Right ventricle myocardium superior (tissue), 1 donor: Measurements from ENCODE around the gene CCDC122. TPM values are rescaled to one million over a fixed set of nuclear protein-coding genes. Genes with fewer than 3 reads are reported as not detected.

ENCODE experiments used
- ATAC-seq: fragments of 200-7000 bp; cut with Tn5 transposase; one replicate; pipeline ENCODE4 v1.9.1; 2020; ENCODE audit warnings: mild to moderate bottlenecking; ENCODE audit not compliant: poor library complexity
- DNase-seq: peaks from one replicate; pipeline ENCODE4 v3.0.0-alpha.2; 2020
- intact Hi-C: fragments of 100-400 bp; cut with DNase I; formaldehyde crosslinking; loops from one replicate; pipeline ENCODE4 v1.11.2; 2022
- total RNA-seq: library from RNA; stranded (reverse); fragmentation: NEBNext Ultra II Directional; extraction: Animal tissue kit (Norgen Biotek cat#: 25700); gene quantifications from one replicate; pipeline ENCODE4 v1.2.1, GENCODE V29; 2021
- donor health status: DM: no; HTN: yes; CAD: no; lungs with severe emphysema.

Gene CCDC122
- total RNA-seq, 1 donor from 2014 or later: 3.4 TPM

- intact Hi-C loops: no loop called here
- no peak for ATAC-seq
- no peak for DNase-seq
Observed at GRCh38 chr13:43822969-43823368, 56.6 kb downstream of the CCDC122 start.

GRCh38 chr13:43816401-43816889 lies 63.1 kb downstream of the CCDC122 start:
- DNase-seq: no peak
- no peak for ATAC-seq
- intact Hi-C loops: no loop called here

- peak; percentile 68 for ATAC-seq
- intact Hi-C loops: no loop called here
- DNase-seq: no peak
Observed at GRCh38 chr13:43815204-43815603, 64.3 kb downstream of the CCDC122 start.

GRCh38 chr13:43808676-43809075 lies 70.9 kb downstream of the CCDC122 start:
- no peak for ATAC-seq

GRCh38 chr13:43805681-43806128 lies 73.8 kb downstream of the CCDC122 start:
- DNase-seq (no peak), ATAC-seq (no peak)
- intact Hi-C loops: loop anchor here (10.0 kb wide), 3 partner anchors 611 to 831 kb away; no protein-coding TSS in a partner anchor

More at GRCh38 chr13:43808676-43809075, 70.9 kb downstream of the CCDC122 start:
- DNase-seq: no peak
- intact Hi-C loops: loop anchor here (10.0 kb wide), 3 partner anchors 614 to 834 kb away; no protein-coding TSS in a partner anchor

- ATAC-seq: no peak
- intact Hi-C loops: loop anchor here (10.0 kb wide), 3 partner anchors 610 to 830 kb away; no protein-coding TSS in a partner anchor
- DNase-seq: no peak
Observed at GRCh38 chr13:43805071-43805468, 74.5 kb downstream of the CCDC122 start.

- ATAC-seq (peak; percentile 75), DNase-seq (no peak)
- intact Hi-C loops: loop anchor here (5.0 to 10.0 kb wide), 4 partner anchors 502 to 830 kb away; no protein-coding TSS in a partner anchor
Observed at GRCh38 chr13:43804461-43805070, 75.0 kb downstream of the CCDC122 start.

GRCh38 chr13:43802511-43802910 lies 77.0 kb downstream of the CCDC122 start:
- intact Hi-C loops: loop anchor here (5.0 to 10.0 kb wide), 4 partner anchors 500 to 828 kb away; no protein-coding TSS in a partner anchor
- ATAC-seq: no peak
- DNase-seq: no peak

GRCh38 chr13:43800828-43801227 lies 78.7 kb downstream of the CCDC122 start:
- intact Hi-C loops: loop anchor here (5.0 to 10.0 kb wide), 4 partner anchors 499 to 826 kb away; no protein-coding TSS in a partner anchor
- DNase-seq (no peak), ATAC-seq (no peak)

- DNase-seq: no peak
Observed at GRCh38 chr13:43799191-43799590, 80.3 kb downstream of the CCDC122 start.

GRCh38 chr13:43797869-43798268 lies 81.7 kb downstream of the CCDC122 start:
- ATAC-seq: no peak
- no peak for DNase-seq
- intact Hi-C loops: no loop called here

More at GRCh38 chr13:43799191-43799590, 80.3 kb downstream of the CCDC122 start:
- intact Hi-C loops: no loop called here
- ATAC-seq: no peak

GRCh38 chr13:43797159-43797558 lies 82.4 kb downstream of the CCDC122 start:
- DNase-seq (no peak), ATAC-seq (no peak)
- intact Hi-C loops: no loop called here

- DNase-seq (no peak), ATAC-seq (no peak)
- intact Hi-C loops: no loop called here
Observed at GRCh38 chr13:43794416-43794815, 85.1 kb downstream of the CCDC122 start.

GRCh38 chr13:43792076-43792881 lies 87.3 kb downstream of the CCDC122 start:
- DNase-seq (no peak), ATAC-seq (no peak)
- intact Hi-C loops: no loop called here

GRCh38 chr13:43787997-43788396 lies 91.5 kb downstream of the CCDC122 start:
- intact Hi-C loops: no loop called here

GRCh38 chr13:43787518-43787891 lies 92.0 kb downstream of the CCDC122 start:
- ATAC-seq: no peak
- DNase-seq: no peak
- intact Hi-C loops: no loop called here

More at GRCh38 chr13:43787997-43788396, 91.5 kb downstream of the CCDC122 start:
- no peak for DNase-seq
- no peak for ATAC-seq

GRCh38 chr13:43786766-43787517 lies 92.6 kb downstream of the CCDC122 start, which contains the start of gene ENOX1:
Gene ENOX1, minus strand, starts transcription at chr13:43786972.
- intact Hi-C loops: no loop called here
- ATAC-seq (peak; percentile 88), DNase-seq (peak; percentile 81)

- intact Hi-C loops: no loop called here
- no peak for DNase-seq
- no peak for ATAC-seq
Observed at GRCh38 chr13:43786472-43786765, 93.1 kb downstream of the CCDC122 start.
